ENCODE measurements around the gene IGF2BP2.

IGF2BP2 gene

GRCh38 chr3:185659942-185660921 is 164.6 kb downstream of the IGF2BP2 start:
- no peak for TF ChIP-seq ZNF274 (IDR thresholded peaks at IDR 0.05; ENCODE audit: low read depth, low read length)
- no peak overlapping the region for H3K4me3 ChIP-seq (ENCODE audit: low read length)

- TF ChIP-seq ZNF274 (IDR thresholded peaks at IDR 0.05; ENCODE audit: low read depth, low read length): no peak
- H3K4me3 ChIP-seq (ENCODE audit: low read length): no peak overlapping the region
These were observed 165.9 kb downstream of the IGF2BP2 start for GRCh38 chr3:185658943-185659342.

DNA sequence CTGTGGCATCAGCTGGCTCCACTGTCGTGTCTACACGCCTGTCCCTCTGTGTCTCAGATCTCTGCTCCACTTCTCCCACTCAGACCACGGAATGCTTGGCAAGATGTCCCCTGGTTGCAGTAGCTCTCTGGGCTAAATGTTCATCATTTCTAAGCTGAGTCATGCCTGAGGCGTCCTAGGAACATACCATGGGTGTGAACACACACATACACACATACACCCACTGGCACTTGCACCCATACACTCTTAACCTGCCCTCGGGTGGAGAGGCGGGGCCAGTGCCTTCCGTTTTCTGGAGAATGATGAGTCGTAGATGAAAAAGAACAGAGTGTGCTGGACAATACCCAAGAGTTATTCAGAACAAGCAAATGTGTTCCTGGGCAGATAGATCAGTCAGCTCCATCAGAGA is 166.3 kb downstream of the IGF2BP2 start:
- no peak overlapping the region for H3K4me3 ChIP-seq (ENCODE audit: low read length)
- TF ChIP-seq ZNF274 (IDR thresholded peaks at IDR 0.05; ENCODE audit: low read depth, low read length): no peak

DNA sequence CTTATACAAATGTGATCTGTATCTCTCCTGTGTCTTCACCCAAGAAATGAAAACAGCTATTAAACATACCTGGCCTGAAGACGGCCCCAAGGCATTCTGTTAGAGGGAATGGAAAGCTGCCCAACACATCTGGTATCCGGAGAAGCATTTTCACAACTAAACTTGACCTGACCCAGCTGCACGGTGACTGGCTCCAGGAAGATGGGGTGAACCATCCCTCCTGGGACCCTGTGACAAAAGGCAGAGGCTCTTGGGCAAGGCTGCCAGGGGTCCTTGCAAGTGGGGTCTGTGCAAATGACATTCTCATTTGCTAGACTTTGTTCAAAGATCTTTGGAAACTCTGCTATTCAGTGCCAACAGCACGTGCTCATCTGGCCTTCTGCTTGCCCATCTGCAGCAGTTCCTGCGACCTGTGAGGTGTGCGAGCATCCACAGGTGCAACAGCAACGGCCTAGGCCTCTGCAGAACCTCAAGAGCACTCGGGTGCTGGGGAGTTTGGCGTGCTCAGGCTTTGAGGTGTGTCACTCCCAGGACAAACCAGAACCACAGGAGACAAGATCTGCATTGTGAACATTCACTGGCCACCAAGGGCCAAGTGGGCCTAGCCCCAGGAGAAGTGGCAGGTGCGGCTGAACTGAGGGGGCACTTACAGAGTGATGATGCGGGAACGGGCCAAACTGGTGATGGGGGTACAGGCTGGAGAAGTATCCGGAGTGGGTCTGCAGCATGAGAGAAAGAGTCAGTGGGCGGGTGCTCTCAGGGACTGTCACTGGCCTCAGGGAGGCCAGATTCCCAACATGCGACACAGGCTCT is 166.9 kb downstream of the IGF2BP2 start:
- H3K4me3 ChIP-seq (ENCODE audit: low read length): no peak overlapping the region
- no peak for TF ChIP-seq ZNF274 (IDR thresholded peaks at IDR 0.05; ENCODE audit: low read depth, low read length)

- TF ChIP-seq ZNF274 (IDR thresholded peaks at IDR 0.05; ENCODE audit: low read depth, low read length): no peak
These were observed 167.6 kb downstream of the IGF2BP2 start for GRCh38 chr3:185657211-185657610.

DNA sequence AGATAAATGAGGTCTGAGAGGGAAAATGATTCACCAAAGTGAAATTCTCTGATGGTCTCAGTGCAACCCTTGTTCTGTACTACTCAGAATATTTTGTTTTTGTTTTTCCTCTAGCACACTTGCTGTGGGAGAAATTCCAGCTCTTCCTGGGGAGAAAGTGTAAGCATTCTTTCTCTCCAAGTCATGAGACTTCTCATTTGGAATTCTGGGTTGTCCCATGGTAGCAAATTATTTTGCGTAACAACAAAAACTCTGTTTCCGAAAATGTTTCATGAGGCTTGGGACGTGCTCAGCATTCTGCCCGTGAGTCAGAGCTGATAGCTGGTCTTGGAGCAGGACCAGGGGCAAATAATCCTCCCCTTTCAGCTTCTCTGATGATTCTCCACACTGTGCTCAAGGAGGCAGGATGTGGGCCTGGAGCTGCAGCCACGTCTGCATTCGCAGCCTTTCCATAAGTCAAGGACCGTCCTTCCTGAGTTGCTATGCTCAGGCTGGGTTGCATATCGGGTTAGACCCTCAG is 168.5 kb downstream of the IGF2BP2 start:
- H3K4me3 ChIP-seq (ENCODE audit: low read length): no peak overlapping the region
- no peak for TF ChIP-seq ZNF274 (IDR thresholded peaks at IDR 0.05; ENCODE audit: low read depth, low read length)

More at GRCh38 chr3:185657211-185657610, 167.6 kb downstream of the IGF2BP2 start:
- H3K4me3 ChIP-seq (ENCODE audit: low read length): no peak overlapping the region

- no peak overlapping the region for H3K4me3 ChIP-seq (ENCODE audit: low read length)
- no peak for TF ChIP-seq ZNF274 (IDR thresholded peaks at IDR 0.05; ENCODE audit: low read depth, low read length)
These were observed 169.2 kb downstream of the IGF2BP2 start for GRCh38 chr3:185655426-185656320.

DNA sequence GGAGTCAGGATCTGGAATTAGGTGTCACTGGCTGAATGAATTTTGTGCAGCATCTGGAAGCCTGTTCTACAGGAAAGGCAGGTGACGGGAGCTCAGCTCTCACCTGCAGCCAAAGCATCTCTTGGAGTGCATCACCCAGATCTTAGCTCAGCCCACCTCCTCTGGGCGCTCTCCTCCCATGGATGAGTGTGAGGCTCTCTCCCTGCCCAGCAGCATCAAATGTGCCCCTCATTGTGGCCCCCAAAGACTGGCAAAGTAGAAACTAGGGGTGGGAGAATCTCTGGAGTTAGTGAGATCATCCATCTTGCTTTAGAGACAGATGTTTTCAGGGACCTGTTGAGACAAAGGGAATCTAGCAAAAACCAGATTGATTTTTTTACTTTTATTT is 170.1 kb downstream of the IGF2BP2 start:
- H3K4me3 ChIP-seq (ENCODE audit: low read length): no peak overlapping the region
- TF ChIP-seq ZNF274 (IDR thresholded peaks at IDR 0.05; ENCODE audit: low read depth, low read length): no peak

- no peak for TF ChIP-seq ZNF274 (IDR thresholded peaks at IDR 0.05; ENCODE audit: low read depth, low read length)
- H3K4me3 ChIP-seq (ENCODE audit: low read length): no peak overlapping the region
These were observed 170.7 kb downstream of the IGF2BP2 start for GRCh38 chr3:185653949-185654757.

GRCh38 chr3:185651971-185652370 is 172.9 kb downstream of the IGF2BP2 start:
- TF ChIP-seq ZNF274 (IDR thresholded peaks at IDR 0.05; ENCODE audit: low read depth, low read length): no peak
- H3K4me3 ChIP-seq (ENCODE audit: low read length): no peak overlapping the region

- TF ChIP-seq ZNF274 (IDR thresholded peaks at IDR 0.05; ENCODE audit: low read depth, low read length): no peak
- H3K4me3 ChIP-seq (ENCODE audit: low read length): no peak overlapping the region
These were observed 175.4 kb downstream of the IGF2BP2 start for GRCh38 chr3:185649414-185649813.

- H3K4me3 ChIP-seq (ENCODE audit: low read length): no peak overlapping the region
- TF ChIP-seq ZNF274 (IDR thresholded peaks at IDR 0.05; ENCODE audit: low read depth, low read length): no peak
These were observed 176.4 kb downstream of the IGF2BP2 start for GRCh38 chr3:185648396-185648795.

- no peak overlapping the region for H3K4me3 ChIP-seq (ENCODE audit: low read length)
- no peak for TF ChIP-seq ZNF274 (IDR thresholded peaks at IDR 0.05; ENCODE audit: low read depth, low read length)
These were observed 177.0 kb downstream of the IGF2BP2 start for GRCh38 chr3:185647880-185648210.
